Measurements from ENCODE around the gene LLGL2. TPM values are rescaled to one million over a fixed set of nuclear protein-coding genes. Genes with fewer than 3 reads are reported as not detected.
A peak's percentile ranks its signal among the peaks of the same experiment; 100 is the strongest.
"Not testable (repeated sequence)": the region's sequence is repeated elsewhere in the genome, so short reads cannot be mapped to it uniquely, and the experiment has no call there.

The LLGL2 gene
- total RNA-seq (2014; rRNA removed; shearing (Covaris generic)): 8.8 and 9.2 TPM in 2 replicates
- 60.2 and 61.8 TPM in 2 replicates for polyA plus RNA-seq (2014; cell fraction: nucleus; rRNA removed)

- peak; percentile 83 for DNase-seq (ENCODE audit: extremely low read depth, low read depth)
Measured at GRCh38 chr17:75524970-75525805, at the start of gene LLGL2. TSS of gene LLGL2 (plus strand) at chr17:75525697. CDS start at chr17:75543427, 17,730 bp downstream.

GRCh38 chr17:75475851-75476250, 49.6 kb upstream of the LLGL2 start:
- DNase-seq (ENCODE audit: extremely low read depth, low read depth): no peak

DNA sequence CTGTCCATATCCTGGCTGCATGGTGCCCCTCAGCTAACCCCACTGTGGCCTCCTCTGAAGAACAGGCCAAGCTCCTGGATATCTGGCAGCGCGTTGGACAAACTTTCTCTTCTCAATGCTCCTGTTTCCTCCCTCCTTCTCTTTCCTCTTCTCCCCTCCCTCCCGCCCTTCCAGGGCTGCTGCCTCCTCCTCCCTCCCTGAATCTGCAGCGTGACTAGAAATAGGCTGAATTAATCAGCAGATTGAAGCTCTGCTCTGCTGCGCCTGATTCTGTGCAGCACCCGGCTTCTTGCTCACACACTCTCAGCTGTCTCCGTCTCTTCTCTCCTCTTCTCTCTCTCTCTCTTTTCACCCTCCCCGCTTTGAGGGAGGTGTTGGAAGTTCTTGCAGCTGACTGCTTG, 49.2 kb upstream of the LLGL2 start:
- no peak for DNase-seq (ENCODE audit: extremely low read depth, low read depth)

DNA sequence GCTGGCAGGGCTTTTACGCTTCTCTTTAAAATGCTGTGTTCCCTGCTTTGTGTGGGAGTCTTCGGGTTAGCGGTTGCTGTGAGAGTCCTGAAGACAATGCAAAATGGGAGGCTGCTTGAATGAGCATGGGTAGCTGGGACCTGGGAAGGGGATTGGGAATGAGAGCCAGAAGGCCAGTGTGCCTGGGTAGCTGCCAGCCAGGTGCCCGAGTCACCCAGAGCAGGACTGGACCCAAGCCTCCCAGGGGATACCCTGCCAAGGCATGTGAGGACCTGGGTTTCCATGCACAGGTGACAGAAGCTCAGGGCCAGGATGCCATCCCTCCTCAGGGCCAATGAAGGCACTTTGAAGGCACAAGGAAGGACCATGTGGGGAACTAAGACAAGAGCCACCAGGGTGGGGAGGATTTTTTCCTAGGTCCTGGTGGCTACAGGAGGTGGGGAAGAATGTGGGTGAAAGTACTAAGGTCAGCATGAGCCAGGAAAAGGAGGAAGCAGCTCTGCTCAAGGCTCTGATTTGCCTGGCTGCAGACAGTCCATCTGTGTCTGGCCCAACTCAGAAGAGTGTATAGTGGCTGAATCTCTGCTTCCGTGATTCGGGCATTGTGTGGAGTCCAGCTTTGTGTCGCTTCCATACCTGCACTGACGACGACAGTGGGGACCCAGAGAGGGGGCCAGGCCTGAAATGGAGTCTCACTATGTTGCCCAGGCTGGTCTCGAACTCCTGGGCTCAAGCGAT, 48.6 kb upstream of the LLGL2 start:
- no peak for DNase-seq (ENCODE audit: extremely low read depth, low read depth)

- DNase-seq (ENCODE audit: extremely low read depth, low read depth): not testable (repeated sequence)
Measured at GRCh38 chr17:75477490-75477862, 48.0 kb upstream of the LLGL2 start.

DNA sequence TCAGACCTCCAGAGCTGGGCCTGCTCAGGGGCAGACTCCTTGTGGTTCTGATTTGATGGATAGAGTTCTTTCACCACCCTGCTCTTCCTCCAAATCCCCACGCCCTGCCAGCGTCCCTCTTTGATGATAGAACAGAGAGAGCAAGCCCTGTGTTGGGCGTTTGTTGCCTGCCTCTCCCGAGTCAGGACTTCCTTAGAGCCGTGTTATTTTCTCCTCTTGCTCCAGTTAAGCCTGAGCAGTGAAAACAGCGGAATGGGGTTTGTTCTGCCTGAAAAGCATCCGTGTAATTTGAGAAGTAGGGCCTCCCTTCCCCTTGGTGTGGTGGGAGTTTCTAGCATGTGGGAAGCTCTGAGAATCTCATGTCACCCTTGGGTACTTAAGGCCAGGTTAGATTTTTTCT, 47.0 kb upstream of the LLGL2 start:
- no peak for DNase-seq (ENCODE audit: extremely low read depth, low read depth)

GRCh38 chr17:75480281-75480680, 45.2 kb upstream of the LLGL2 start:
- no peak for DNase-seq (ENCODE audit: extremely low read depth, low read depth)

DNA sequence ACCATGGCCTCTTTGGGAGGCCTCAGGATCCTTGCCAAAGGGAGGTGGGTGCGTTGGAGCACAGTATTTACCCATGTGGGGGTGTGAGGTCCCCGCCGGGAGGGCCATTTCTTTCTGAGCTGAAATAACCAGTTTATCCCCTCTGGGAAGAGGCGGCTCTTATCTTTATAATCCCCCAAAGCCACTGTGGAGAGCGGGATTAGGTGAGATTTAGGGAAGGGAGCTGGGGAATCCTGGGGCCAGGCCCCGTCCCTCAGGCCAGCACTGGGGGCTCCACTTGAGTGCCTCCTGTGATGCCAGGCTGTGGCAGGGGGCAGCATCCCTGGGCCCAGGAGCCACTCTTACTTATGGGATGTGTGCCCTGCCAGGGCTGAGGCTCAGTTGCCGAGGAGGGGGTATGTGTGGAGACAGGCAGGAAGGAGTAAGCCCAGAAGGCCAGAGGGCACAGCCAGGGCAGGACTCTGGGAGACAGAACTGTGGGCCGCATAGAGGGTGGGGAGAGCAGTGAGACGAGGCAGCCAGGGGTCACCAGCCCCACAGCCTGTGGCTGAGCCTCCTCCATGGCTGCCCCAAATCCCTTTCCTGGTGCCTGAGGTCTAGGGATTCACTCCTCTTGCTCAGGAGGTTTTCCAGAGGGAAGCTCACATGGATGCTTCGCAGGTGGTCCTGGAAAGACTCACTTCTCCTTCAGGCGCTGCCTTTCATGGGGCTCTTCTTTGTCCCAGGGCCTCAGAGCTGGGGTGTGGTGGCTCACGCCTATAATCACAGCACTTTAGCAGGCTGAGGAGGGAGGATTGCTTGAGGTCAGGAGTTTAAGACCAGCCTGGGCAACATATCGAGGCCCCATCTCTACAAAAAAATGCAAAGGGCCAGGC, 44.1 kb upstream of the LLGL2 start:
- no peak for DNase-seq (ENCODE audit: extremely low read depth, low read depth)

DNA sequence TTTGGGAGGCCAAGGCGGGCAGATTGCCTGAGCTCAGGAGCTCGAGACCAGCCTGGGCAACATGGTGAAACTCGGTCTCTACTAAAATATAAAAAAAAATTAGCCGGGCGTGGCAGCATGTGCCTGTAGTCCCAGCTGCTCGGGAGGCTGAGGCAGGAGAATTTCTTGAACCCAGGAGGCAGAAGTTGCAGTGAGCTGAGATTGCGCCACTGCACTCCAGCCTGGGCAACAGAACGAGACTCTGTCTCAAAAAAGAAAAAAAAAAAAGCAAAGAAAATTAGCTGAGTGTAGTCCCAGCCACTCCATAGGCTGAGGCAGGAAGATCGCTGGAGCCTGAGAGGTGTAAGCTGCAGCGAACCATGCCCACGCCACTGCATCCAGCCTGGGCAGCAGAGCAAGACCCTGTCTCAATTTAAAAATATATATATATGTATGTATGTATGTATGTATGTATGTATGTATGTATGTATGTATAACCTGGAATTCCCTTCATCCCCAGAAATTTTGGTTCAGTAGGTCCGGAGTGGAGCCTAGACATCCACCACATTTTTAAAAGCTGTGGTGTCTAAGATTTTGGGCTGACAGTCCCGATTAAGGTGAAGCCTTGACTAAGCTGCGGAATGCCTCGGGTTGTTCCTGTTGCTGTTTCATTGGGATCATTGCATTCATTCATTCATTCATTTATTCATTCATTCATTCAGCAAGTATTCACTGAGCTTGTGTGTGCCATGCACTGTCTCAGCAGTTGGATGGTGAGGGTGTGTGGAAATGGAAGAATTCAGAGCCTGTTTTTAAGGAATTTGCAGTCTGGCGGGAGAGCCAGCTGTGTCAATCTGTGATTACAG, 43.2 kb upstream of the LLGL2 start:
- no peak for DNase-seq (ENCODE audit: extremely low read depth, low read depth)

GRCh38 chr17:75485688-75486087, 39.8 kb upstream of the LLGL2 start:
- DNase-seq (ENCODE audit: extremely low read depth, low read depth): no peak

- DNase-seq (ENCODE audit: extremely low read depth, low read depth): no peak
Measured at GRCh38 chr17:75486151-75486550, 39.3 kb upstream of the LLGL2 start.

- no peak for DNase-seq (ENCODE audit: extremely low read depth, low read depth)
Measured at GRCh38 chr17:75486951-75487350, 38.5 kb upstream of the LLGL2 start.

DNA sequence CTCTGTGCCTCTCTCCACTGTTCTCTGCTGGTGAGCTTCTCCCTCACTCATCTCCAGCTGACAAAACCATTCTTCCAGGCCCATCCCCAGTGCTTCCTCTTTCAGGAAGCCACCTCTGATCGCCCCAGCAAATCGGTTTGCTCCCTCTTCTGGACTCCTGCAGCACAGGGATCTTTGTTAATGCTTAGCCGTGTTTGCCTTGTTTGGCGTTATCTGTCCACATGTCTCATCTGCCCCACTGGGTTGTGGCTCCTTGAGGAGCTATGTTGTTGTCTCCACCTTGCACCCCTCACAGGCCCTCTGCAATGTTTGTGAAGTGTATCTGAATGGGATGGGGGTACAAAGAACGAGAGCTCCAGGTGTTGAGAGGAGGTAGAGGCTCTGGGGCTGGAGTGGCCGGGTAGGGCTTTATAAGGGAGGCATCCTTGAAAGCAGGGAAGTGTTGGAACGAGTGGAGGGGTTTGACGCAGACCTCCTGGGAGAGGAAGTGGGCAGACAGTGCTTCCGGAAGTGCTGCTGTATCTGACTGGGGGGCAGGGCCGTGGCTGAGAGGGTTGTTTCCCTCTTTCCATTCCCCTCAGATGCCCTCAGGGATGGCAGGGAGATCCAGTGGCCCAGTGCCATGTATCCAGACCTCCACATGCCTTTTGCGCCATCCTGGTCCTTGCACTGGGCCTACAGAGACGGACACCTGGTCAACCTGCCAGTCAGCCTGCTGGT, 38.0 kb upstream of the LLGL2 start:
- DNase-seq (ENCODE audit: extremely low read depth, low read depth): no peak

- no peak for DNase-seq (ENCODE audit: extremely low read depth, low read depth)
Measured at GRCh38 chr17:75488693-75489510, 36.6 kb upstream of the LLGL2 start.

- DNase-seq (ENCODE audit: extremely low read depth, low read depth): no peak
Measured at GRCh38 chr17:75489511-75489955, 36.0 kb upstream of the LLGL2 start.

DNA sequence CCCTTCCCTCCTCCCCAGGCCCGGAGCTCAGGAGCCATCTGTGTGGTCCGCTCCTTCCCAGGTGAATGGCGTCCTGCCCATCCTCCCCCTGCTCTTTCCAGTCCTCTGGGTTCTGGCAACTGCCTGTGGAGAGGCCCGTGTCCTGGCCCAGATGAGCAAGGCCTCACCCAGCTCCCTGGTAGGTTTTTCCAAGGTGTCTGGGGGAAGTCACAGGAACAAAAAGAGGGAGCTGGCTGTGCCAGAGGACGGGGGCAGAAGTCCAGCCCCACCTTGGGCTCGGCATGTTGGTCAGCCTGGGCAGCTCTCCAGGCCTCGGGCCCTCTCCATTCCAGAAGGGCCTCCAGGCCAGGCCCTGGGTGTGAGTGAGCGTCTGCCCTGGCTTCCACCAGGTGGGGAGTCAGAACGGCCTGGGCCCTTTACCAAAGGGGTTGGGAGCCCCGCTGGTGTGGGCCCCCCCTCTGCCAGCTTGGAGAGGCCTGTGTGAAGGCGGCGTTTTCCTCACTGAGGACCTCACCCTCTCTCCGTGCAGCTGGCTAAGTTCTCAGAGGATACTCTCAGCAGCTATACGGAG, 35.2 kb upstream of the LLGL2 start:
- DNase-seq (ENCODE audit: extremely low read depth, low read depth): no peak

- DNase-seq (ENCODE audit: extremely low read depth, low read depth): no peak
Measured at GRCh38 chr17:75490953-75491649, 34.4 kb upstream of the LLGL2 start.
